GM06990 (cell line): ENCODE data around the gene HS6ST3.

Experiments used
- DNase-seq: peaks from one replicate; pipeline ENCODE4 v3.0.0-alpha.2; 2011; ENCODE audit not compliant: insufficient read length; ENCODE audit errors: extremely low read depth
- H3K27me3 ChIP-seq: replicated peaks from 2 replicates; pipeline ENCODE4 v1.6.0; 2011; ENCODE audit warnings: low read length; ENCODE audit not compliant: control insufficient read depth, insufficient read depth
- H3K36me3 ChIP-seq: 2 replicates; pipeline ENCODE4 v1.5.1; 2011; ENCODE audit warnings: low read length; ENCODE audit not compliant: control insufficient read depth, insufficient read depth
- H3K4me3 ChIP-seq: replicated peaks from 2 replicates; pipeline ENCODE4 v1.5.1; 2011; ENCODE audit warnings: low read depth, mild to moderate bottlenecking, control low read depth, low read length
- TF ChIP-seq, protein P1 (sequence below): IDR thresholded peaks from 2 replicates; pipeline ENCODE4 v1.5.1; 2011; ENCODE audit warnings: low read length, control low read depth, mild to moderate bottlenecking, inconsistent platforms; ENCODE audit not compliant: insufficient read depth, poor library complexity, severe bottlenecking

HS6ST3 gene

DNA sequence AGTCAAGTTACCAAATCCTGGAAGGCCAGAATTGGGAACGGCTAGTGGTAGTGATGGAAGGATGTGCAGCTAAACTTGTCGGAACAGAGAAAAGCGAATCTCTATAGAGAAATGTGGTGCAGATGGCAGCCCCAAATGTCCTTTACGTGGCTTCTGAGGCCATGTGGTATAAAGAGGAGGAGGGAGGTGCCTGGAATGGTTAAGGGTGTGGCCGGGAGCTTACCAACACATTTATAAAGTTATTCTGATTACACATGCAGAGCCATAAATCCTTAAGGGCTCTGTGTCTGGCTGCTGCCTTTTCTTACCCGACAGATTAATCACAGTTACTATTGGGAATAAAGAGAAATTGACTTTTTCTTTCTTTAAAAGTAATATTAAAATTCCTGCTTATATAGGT lies 714.3 kb downstream of the HS6ST3 start:
- Histone ChIP-seq H3K27me3 (no peaks in the 10 kb centered on the region), H3K4me3 (no peak overlapping the region), H3K36me3 (no peaks in the 10 kb centered on the region)
- DNase-seq = no peak
- TF ChIP-seq, protein P1, sequence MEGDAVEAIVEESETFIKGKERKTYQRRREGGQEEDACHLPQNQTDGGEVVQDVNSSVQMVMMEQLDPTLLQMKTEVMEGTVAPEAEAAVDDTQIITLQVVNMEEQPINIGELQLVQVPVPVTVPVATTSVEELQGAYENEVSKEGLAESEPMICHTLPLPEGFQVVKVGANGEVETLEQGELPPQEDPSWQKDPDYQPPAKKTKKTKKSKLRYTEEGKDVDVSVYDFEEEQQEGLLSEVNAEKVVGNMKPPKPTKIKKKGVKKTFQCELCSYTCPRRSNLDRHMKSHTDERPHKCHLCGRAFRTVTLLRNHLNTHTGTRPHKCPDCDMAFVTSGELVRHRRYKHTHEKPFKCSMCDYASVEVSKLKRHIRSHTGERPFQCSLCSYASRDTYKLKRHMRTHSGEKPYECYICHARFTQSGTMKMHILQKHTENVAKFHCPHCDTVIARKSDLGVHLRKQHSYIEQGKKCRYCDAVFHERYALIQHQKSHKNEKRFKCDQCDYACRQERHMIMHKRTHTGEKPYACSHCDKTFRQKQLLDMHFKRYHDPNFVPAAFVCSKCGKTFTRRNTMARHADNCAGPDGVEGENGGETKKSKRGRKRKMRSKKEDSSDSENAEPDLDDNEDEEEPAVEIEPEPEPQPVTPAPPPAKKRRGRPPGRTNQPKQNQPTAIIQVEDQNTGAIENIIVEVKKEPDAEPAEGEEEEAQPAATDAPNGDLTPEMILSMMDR = no peak

DNA sequence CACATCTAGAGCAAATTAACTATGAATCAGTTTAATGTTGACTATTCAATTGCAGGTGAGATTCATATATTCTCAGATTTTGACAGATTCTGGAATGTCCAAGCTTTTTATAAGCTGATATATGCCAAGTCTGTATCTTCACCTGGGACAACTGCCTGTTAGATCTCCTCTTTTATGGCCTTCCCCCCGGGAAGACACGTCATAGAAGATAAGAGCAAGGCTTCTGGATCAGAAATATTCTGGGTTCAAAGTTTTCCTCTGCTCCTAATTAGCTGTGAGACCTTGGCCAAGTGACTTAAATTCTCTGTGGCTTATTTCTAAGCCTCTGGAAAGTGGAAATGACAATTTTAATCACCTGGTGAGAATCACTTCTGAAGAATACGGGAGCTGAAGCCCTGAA lies 716.8 kb downstream of the HS6ST3 start:
- no peak overlapping the region for H3K4me3 ChIP-seq
- TF ChIP-seq, protein P1 = no peak
- no peaks in the 10 kb centered on the region for H3K27me3 ChIP-seq
- no peak for DNase-seq
- no peaks in the 10 kb centered on the region for H3K36me3 ChIP-seq

DNA sequence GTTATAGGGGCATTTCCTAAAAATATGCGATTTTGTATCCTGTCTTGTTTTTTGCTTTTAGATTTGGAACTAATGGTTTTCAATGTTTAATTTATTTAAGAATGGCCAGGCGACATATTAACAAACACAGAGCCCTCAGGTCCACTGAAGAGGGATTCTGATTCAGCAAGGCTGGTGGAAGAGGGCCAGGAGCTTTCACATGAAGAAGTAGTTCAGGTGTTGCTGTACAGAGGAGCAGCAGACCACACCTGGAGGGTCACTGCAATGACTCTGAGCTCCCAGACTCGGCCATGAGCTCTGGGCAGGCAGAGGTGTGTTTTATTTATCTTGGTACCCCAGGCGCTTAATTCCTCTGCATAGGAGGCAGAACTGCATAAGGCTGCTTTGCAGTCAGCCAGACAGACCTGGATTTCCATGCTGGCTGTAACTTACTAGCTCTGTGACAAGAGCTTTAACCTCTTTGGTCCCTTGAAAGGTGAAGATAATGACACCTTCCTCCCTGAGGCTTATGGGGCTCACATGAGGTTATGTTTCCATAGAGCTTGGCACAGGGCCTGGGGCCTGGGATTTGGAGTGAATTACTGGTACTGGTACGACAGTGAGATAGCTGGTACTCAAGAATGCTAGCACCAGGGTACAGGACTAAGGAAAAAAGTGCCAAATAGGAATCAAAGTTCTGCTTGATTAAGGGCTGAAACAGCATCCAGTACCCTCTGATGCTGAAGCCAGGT lies 719.6 kb downstream of the HS6ST3 start:
- H3K4me3 ChIP-seq = no peak overlapping the region
- H3K27me3 ChIP-seq = no peaks in the 10 kb centered on the region
- TF ChIP-seq, protein P1 = no peak
- DNase-seq = no peak
- H3K36me3 ChIP-seq = no peaks in the 10 kb centered on the region

DNA sequence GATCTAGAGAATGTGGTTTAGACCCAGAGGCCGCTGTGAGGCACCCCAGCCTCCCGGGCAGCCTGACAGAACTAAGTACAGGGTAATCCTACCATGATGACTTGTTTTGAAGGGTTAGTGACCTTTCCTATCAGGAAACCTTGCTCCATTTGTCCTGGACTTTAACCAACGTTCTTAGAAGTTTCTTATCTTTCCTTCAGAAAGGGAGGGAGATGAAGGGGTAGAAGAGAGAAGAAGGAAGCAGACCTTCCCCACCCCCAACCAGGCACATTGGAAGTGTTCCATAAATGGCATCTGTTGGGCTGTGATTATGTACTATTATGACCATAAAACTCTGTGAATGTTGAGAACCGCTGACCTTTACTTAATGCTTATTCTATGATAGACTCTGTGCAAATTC lies 720.2 kb downstream of the HS6ST3 start:
- TF ChIP-seq, protein P1 = no peak
- DNase-seq = no peak
- Histone ChIP-seq H3K4me3 (no peak overlapping the region), H3K36me3 (no peaks in the 10 kb centered on the region), H3K27me3 (no peaks in the 10 kb centered on the region)

DNA sequence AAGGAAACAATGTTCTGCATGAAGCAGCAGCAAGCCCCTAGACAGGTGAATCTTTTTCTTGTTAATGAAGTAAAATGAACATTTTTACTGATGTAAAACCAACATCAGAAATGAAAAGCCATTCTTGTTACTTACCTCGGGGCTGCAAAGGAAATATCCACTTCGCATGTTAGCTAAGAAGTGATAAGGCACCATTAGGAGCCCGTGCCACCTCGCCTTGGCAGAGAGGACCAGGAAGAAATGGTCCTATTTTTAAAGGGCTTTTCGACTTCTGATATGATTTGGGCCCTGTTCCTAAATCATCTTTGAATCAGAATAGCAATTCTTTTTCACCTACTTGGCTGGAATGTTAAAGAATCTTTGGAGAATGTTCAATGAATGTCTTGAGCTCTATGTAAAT lies 721.1 kb downstream of the HS6ST3 start:
- Histone ChIP-seq H3K27me3 (no peaks in the 10 kb centered on the region), H3K36me3 (no peaks in the 10 kb centered on the region), H3K4me3 (no peak overlapping the region)
- TF ChIP-seq, protein P1 = no peak
- DNase-seq = no peak

DNA sequence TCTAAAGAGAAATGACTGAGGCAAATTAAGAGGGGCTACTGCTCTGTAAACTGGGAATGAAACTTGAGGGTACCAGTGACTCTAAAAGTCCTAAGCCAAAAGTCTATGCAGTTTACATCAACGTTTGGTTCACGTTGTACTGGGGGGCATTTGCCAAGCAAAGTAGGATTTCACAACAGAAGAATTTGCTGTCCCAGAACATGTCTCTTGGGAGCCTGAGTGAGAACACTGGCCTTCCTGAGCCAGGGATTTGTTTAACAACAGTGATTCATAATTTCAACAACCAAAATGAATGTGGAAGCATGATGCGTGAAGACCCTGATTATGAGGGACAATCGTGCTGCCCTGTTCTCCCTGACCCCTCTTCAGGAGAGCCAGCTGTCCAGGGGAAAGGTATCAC lies 726.4 kb downstream of the HS6ST3 start:
- DNase-seq = no peak
- TF ChIP-seq, protein P1 = no peak
- no peaks in the 10 kb centered on the region for H3K36me3 ChIP-seq
- no peaks in the 10 kb centered on the region; the same call in 1 of the 2 replicates for H3K27me3 ChIP-seq
- no peak overlapping the region for H3K4me3 ChIP-seq
